Kidney tubule cell (primary cell): ENCODE results near the gene TNFRSF9.
"Not testable (repeated sequence)": the region's sequence is repeated elsewhere in the genome, so short reads cannot be mapped to it uniquely, and the experiment has no call there.

ENCODE experiments used
- DNase-seq: peaks from one replicate; pipeline ENCODE4 v3.0.0-alpha.2; 2018; ENCODE audit warnings: low spot score

The TNFRSF9 gene

DNA sequence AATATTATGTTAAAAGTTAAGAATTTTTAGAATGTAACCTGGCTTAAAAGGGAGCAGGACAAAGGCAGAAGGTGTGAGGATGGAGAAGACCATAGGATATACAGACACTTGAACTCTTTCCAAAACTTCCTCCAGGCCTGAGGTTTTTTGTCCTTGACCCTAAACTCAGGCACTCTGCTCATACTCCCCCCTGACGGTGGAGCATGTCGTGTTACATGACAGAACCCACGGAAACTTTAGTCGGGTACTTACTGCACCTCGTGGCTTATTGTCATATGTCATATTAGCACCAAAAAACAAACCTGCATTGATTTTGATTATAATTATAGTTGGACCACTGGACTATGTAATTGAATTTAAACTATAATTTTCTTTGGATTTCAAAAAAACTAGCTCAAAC, 20.8 kb downstream of the TNFRSF9 start:
- DNase-seq = no peak

DNA sequence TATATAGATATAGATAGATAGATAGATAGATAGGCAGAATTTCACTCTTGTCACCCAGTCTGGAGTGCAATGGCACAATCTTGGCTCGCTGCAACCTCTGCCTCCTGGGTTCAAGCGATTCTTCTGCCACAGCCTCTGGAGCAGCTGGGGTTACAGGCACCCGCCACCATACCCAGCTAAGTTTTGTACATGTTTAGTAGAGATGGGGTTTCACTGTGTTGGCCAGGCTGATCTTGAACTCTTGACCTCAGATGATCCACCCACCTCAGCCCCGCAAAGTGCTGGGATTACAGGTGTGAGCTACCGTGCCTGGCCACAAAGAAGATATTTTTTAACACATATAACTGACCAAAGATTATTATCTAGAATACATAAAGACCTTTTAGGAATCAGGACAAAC, 22.7 kb downstream of the TNFRSF9 start:
- not testable (repeated sequence) for DNase-seq

DNA sequence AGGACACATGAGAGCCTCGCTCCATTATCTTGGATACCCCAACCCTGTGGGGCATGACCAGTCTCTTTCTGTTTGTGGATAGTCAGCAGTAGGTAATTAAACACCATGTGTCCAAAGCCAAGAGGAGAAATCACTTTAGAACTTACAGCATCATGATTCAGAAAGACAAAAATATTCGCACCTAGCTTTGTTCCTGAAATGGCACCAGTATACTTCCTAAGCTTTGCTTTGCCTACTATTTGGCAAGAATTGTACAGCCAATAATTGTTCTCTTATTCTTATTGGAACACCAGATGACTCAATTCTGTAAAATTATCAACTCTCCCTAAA, 24.2 kb downstream of the TNFRSF9 start:
- DNase-seq = no peak

DNA sequence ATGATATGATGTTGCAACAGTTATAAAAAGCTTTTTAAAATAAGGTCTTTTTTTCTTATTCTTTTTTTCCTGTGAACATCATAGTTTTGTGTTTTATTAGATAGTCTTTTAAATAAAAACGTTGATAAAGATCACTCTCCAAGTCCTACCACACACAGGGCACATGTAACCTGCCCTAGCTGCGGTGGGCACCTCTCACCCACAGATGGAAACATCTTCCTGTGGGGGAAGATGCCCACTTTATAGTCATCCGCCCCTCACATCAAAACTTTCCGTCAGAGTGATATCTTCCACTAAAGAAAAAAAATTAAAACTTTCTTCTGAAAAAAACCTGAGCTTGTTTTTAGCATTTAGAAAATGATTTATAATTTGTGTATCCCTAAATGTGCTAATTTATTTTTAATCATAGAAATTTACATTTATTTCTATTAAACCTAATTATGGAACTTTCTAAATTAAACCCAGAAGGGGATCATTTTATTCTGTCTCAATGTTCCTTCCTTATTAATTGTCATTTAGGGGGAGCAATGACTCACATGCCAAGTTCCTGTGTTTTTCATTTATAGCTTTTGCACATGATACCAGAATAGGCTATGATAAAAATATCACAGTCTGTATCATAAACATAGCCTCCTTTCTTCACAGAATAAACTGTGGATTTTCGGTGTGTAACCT, 24.7 kb downstream of the TNFRSF9 start:
- DNase-seq = no peak

DNA sequence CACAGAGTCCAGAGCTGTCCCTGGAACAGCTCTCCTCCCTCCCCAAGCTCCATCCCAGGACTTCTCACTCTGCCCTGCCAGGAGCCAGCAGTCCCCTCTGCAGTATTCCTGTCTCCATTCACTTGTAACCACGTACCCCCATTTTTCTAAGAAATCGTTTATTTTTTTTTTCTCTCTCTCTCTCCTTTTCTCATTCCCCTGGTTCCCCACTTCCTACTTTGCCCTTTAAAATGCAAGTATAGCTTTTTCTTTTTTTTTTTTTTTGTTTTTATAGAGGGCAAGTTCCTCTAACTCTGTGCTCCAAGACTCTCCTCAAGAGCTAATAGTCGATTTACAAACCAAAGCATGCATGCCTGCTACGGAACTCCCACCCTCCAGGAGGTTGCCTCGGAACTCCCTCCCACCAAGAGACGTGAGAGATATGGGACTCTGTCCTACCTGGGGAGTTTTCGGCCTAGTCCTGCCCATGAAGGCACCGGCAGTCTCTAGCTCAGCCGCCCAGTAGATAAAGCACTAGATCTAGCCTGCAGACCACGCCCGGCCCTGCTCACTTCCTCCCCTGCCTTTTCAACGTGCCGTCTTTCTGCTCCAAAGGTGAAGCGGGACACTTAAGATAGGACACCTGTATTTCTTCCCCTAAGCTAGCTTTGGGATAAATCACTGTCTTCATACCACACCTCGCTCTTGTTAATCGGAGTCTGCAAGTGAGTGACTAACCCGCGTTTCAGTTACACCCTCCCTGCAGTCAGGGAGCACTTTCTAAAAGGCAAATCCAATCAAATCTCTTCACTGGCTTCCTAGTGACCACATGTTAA, 27.7 kb downstream of the TNFRSF9 start:
- no peak for DNase-seq

DNA sequence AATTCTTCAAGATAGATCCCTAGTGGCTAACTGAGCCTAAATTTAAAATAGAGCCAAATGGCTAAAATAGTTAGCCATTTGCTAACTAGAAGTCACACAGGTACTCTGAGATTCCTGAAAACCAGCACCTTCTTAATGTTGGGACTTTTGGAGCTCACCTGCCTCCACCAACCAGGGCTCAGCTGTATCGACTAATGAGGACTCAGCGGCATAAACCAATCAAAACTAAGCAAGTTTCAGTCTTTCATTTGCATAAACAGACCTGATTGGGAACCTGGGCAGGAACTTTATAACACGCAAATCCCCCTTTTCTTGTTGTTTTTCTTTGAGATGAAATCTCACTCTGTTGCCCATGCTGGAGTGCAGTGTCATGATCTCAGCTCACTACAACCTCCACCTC, 28.5 kb downstream of the TNFRSF9 start:
- DNase-seq = no peak

DNA sequence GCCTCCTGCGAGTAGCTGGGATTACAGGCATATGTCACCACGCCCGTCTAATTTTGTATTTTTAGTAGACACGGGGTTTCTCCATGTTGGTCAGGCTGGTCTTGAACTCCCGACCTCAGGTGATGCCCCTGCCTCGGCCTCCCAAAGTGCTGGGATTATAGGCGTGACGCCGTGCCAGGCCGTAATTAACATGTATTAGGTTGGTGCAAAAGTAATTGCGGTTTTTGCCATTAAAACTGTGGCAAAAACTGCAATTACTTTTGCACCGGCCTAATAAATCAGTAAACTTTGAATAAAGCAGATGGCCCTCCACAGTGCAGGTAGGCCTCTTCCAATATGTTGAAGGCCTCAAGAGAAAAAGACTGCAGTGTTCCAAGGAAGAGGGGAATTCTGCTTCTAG, 35.4 kb downstream of the TNFRSF9 start:
- no peak for DNase-seq

DNA sequence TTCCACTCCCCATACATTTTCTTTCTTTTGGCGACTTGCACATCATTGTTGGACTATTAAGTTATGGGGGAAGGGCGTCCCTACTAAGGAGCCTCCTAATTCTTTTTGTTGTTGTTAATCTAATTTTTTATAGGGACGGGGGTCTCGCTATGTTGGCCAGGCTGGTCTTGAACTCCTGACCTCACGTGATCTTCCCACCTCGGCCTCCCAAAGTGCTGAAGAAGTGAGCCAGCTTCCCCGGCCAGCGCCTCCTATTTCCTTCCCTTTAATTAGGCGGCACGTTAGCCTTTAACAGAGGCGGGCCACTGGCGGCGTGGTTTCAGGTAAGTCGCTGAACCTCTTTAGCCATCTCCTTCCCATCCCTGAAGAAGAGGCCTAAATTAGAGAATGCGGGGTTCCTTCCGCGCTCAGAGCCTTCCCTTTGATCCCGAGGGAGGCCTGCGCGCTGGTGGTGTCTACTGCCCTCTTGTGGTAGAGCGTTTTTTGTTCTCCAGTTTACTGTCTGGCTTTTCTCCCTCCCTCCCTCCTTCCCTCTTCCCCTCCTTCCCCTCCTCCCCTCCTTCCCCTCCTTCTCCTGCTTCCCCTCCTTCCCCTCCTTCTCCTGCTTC, 38.1 kb downstream of the TNFRSF9 start:
- peak; percentile 68 for DNase-seq

DNA sequence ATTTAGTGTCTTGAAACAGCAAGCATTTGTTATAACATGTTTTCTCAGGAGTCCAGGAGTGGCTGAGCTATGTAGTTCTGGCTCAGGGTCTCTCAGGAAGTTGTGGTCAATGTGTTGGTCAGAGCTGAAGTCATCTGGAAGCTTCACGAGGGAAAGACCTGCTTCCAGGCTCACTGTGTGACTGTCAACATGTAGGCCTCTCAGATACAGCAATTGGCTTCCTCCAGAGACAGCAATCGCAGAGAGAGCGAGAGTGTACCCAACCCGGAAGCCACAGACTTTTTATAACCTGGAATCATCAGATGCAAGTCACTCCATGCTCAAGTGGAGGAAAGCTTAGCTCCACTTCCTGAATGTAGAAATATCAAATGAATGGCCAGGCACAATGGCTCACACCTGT, 40.9 kb downstream of the TNFRSF9 start:
- peak; percentile 56 for DNase-seq

DNA sequence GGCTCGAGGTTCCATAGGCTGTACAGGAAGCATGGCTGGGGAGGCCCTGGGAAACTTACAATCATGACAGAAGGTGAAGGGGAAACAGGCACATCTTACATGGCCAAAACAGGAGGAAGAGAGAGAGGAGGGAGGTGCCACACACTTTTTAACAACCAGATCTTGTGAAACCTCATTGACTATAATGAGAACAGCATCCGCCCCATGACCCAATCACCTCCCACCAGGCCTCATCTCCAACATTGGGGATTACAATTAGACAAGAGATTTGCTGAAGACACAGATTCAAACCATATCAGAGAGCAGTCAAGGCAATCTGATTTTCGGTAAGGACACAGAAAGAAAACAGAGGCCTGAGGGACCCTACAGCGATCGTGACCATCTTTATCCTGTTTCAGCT, 41.7 kb downstream of the TNFRSF9 start:
- no peak for DNase-seq

DNA sequence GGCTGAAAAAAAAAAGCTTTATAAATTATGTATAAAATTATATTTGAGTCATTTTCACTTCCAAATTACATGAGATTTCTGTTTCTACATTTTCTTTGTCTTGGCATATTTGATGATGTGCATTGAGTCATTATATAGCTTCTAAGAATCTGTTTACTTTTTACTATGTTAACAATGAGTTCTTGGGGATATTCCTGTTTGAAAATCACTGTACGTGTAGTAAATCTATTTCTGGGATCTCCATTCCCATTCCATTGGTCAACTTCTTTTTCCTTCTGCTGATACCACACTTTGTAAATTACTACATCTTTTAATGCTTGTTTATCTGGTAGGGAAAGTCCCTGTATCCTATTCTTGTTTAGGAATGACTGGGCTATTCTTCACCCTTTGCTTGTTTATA, 43.6 kb downstream of the TNFRSF9 start:
- no peak for DNase-seq

DNA sequence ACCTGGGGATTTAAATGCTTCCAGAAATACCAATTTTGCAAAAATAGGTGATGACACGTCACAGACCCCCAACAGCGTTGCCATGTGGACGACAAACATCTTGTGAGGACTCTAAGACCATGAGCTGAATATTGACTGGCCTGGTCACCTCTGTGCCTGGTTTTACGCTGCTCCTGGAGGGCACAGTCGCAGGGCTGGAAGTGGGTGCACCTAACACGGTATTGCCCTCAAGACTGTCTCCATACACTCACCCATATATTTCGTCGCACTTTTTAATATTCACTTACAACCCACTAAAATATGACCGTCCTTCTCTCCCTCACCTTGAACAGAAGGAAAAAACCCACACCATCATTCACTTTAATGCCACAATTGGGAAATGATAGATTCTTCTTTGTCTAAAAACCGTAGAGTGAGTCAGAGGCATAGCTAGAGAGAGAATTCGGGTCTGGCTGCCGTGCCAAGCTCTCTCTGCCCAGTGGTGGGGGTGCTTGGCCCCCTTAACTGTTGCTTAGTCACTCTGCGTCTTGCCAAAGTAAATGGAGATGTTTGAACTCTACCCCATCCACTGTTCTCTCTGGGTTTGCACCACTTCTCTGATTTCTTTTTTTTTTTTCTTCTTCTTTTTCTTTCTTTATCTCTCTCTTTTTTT, 47.0 kb downstream of the TNFRSF9 start:
- DNase-seq = no peak

DNA sequence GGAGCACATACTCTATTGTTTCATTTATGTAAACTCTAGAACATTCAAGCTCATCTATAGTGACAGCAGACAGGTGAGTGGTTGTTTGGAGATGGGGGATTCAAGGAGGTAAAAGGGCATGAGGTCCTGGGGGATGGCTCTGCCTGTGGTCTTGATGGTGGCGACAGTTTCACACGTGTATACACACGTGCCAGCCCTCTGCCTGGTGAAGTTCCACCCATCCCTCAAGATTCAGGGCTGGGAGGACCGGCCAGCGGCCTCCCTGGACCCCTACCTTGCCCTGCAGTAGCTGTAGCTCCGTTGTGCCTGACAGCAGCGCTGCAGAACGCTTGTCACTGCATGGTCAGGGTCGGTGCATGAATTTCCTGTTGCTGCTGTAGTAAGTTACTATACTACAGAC, 48.8 kb downstream of the TNFRSF9 start:
- DNase-seq = no peak

DNA sequence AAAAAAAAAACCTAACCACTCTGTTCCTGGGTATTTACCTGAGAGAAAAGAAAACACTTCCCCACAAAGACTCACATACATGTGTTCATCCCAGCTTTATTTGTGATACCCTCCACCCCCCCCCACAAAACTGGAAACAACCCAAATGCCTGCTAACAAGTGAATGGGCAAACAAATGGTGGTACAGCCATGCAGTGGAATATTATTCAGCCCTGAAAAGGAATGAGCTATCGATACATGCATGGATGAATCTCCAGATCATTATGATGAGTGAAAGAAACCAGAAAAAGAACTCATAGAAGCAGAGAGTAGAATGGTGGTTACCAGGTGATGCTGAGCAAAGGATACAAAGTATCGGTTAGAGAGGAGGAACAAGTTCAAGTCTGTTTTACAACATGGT, 49.8 kb downstream of the TNFRSF9 start:
- no peak for DNase-seq

DNA sequence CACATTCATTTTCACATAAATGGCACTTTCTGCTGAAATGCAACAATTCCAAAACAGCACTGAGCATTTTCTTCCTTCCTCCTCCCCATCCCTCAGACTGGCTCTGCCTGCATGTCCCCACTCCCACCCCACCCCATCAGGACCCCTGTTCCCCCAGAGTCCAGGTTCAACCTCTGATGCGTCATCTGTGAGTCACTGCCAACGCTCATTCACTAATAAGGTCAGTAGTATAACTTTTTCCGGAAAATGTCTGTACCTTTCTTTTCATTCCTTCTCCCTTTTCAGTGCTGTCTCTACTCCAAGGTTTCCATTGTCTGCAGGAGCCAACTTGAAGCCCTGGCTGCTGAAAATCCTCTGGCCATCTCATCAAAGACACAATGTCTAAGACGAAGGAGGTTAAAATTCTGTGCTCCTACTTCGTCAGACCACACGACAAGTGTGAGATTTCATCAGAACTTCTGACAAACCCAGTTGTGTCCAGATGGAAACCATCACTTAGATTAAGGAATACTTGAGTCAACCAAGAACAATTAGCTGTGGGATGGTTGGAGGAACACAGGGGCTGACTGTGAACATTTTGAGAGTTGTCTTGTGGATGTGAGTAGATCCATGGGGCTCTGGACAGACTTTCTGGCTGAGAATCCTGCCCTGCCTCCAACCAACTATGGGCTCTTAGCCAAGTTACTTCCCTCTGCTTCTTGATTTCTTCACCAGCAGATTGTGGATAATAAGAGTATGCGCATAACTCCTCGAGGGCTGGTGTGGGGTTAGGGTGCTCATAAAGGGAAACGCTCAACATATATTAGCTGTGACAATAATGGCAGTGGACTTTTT, 52.2 kb downstream of the TNFRSF9 start:
- DNase-seq = no peak

DNA sequence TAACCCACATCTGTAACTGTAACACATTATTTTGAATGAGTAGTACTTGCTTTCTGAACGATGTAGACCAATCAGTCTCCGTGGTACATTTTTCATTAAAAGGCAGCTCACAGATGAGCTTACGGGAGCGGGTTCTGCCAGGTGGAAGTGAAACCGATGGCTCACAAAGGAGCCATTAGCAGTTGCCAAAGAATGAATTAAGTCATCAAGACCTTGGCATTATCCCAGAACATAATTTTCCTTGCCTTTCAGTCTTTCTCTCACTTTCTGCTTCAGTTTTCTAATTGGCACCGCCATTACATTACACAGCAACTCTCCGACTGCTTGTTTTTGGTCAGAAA, 54.3 kb downstream of the TNFRSF9 start:
- peak; percentile 21 for DNase-seq

DNA sequence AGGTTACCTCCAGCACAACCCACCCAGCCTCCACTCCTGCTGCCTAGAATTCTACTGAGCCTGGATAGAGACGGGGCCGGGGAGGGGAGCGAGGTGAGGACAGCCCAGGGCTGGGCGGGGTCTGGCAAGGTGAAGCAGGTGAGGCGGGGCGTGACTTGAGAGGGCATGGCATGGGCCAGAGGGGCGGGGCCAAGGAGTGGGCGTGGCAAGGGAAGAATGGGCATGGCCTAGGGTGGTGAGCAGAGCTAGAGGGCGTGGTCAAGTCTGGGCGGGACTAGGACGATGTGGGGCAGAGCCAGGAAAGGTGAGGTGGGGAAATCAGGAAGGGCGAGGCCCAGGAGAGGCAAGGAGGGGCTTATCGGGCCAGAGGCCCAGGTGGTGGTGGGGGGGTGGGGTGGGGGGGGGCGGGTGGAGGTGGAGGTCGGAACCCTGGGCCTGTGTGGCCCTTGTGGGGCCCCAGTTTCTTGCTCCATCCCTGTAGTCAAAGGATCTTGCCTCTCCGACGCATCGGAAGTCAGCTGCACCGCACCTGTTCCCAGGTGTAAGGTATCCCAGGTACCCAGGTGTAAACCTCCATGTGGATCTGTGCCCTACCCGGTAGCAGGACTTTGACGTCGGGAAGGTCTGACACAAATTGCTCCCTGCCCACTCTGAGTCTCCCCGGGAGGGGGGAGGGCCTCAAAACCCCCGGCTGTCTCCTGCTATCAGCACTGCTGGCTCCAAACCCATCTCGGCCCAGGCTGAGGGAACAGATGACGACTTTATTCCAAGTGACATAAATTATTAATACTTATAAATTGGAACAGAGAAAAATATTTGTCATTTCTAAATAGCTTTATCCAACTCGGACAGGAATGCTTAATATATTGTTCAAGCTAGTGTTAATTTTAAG, 54.9 kb downstream of the TNFRSF9 start:
- peak; percentile 32 for DNase-seq

DNA sequence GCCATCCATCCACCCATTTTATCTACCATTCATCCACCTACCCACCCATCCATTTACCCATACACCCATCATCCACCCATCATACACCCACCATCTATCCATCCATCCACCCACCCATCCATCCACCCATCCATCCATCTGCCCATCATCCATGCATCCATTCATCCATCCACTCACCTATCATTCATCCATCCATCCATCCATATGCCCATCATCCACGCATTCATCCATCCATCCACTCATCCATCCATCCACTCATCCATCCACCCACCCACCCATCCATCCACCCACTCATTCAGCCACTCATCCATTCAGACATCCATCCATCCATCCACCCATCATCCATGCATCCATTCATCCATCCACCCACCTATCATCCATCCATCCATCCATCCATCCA, 55.9 kb downstream of the TNFRSF9 start:
- no peak for DNase-seq

DNA sequence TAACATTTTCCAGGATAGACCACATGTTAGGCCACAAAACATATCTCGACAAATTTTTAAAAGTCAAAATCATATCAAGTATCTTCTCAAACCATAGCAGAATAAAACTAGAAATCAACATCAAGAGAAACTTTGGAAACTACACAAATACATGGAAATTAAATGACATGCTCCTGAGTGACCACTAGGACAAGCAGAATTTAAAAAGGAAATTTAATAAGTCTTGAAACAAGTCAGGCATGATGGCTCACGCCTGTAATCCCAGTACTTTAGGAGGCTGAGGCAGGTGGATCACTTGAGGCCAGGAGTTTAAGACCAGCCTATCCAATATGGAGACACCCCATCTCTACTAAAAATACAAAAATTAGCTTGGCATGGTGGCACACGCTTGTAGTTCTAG, 61.4 kb downstream of the TNFRSF9 start:
- no peak for DNase-seq

DNA sequence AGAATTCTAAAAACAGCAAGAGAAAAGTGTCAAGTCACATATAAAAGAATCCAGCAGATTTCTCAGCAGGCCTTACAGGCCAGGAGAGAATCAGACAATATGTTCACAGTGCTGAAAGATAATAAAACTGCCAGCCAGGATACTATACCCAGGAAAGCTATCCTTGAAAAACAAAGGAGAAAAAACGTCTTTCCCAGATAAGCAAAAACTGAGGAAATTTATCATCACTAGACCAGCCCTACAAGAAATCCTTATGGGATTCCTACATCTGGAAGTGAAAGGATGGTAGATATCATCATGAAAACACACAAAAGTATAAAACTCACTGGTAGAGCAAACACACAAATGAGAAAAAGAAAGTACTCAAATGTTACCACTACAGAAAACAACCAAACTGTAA, 62.6 kb downstream of the TNFRSF9 start:
- DNase-seq = no peak
